NCI-H1105 (cell line): Measurements from ENCODE around the gene KCNK6.
"Not testable (repeated sequence)": the region's sequence is repeated elsewhere in the genome, so short reads cannot be mapped to it uniquely, and the experiment has no call there.

ENCODE experiments used
- DNase-seq: peaks from one replicate; lab custom pipeline; 2025; lab: John Stamatoyannopoulos, UW

Gene KCNK6

DNA sequence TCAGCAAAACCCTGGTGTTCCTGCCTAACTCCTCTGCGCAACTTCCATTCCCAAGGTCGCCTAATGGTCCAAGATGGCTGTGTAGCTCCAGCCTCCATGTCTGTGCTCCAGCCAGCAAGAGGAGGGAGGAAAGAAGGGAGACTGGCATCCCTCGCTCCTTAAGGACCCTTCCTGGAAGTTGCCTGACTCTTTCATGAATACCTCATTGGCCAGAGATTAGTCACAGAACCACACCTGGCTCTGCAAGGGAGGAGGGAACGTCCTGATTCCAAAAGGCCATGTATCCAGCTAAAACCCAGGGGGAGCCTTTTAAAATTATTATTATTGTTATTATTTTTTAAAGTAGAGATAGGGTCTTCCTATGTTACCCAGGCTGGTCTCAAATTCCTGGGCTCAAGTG lies 4.8 kb downstream of the KCNK6 start:
- no peak for DNase-seq

DNA sequence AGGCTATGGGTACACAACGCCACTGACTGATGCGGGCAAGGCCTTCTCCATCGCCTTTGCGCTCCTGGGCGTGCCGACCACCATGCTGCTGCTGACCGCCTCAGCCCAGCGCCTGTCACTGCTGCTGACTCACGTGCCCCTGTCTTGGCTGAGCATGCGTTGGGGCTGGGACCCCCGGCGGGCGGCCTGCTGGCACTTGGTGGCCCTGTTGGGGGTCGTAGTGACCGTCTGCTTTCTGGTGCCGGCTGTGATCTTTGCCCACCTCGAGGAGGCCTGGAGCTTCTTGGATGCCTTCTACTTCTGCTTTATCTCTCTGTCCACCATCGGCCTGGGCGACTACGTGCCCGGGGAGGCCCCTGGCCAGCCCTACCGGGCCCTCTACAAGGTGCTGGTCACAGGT lies 6.9 kb downstream of the KCNK6 start:
- no peak for DNase-seq

DNA sequence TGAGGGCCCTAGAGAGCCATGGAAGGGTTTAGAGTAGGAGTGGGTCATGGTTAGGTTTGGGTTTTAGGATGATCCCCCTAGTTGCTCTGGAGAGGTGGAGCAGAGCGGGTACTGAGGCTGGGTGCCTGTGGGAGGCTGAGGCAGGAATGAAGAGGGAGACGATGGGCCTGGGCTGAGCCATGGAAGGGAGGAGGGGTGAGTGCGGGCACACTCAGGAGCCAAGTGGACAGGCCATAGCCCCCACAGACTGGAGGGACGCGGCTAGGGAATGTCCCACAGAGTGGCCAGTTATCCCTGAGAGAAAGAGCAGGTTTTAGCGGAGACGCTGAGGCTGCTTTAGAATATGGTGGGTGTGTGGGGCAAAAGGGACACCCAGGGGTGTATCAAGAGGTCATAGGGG lies 10.0 kb downstream of the KCNK6 start:
- no peak for DNase-seq

DNA sequence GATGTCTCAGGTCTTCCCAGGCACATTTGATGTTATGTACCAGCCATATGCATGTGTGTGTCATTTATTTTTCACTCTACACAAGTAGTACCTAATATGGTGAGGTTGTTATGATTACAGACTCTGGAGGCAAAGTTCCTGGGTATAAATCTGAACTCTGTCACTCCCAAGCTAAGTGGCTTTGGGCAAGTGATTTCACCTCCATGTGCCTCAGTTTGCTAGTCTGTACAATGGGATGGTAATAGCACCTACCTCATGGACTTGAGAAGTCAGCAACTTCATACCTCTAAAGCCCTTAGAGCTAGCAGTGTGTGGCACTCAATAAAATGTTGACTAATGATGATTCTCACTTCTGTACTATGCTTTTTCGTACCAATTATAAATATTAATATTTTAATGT lies 12.1 kb downstream of the KCNK6 start:
- DNase-seq, result no peak

DNA sequence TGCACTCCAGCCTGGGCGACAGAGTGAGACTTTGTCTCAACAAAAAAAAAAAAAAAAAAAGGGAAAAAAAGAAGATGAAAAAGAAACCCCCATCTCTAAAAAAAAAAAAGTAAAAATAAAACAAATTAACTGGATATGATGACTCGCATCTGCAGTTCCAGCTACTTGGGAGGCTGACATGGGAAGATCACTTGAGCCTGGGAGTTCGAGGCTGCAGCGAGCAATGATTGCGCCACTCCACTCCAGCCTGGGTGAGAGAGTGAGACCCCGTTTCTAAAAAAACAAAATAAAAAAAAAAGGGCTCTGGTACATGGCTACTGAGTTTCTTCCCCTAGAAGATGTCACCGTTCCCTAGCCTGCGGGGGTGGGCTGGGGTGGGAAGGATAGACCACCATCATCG lies 13.6 kb downstream of the KCNK6 start:
- DNase-seq, result no peak

DNA sequence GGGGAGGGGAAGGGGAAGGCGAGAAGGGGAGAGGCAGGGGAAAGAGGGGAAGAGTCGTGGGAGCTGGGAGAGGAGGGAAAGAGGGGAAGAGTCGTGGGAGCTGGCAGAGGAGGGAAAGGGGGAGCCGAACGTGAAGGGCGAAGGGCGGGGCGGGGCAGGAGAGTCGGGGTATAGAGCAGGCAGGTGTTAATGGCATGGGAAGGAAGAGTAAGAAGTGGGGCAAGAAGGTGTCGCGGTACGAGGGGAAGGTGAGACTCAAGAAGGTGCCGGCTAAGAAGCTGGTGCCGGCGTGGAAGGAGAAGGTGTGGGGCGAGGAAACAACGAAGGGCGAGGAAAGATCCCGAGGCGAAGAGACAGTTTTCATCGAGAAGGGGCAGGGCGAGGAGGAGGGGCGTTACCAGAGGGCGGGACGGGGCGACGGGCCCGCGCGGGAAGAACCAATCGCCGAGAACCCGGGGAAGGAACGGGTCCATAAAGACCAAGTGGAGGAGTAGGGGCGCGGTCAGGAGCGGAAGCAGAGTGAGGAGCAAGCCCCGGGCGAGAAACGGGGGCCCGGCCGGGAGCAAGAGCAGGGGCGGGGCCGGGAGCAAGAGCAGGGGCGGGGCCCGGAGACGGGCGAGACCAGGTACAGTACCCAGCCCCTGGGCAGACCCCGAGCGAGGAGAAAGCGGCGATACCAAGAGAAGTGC lies 16.4 kb downstream of the KCNK6 start:
- peak; percentile 94 for DNase-seq

DNA sequence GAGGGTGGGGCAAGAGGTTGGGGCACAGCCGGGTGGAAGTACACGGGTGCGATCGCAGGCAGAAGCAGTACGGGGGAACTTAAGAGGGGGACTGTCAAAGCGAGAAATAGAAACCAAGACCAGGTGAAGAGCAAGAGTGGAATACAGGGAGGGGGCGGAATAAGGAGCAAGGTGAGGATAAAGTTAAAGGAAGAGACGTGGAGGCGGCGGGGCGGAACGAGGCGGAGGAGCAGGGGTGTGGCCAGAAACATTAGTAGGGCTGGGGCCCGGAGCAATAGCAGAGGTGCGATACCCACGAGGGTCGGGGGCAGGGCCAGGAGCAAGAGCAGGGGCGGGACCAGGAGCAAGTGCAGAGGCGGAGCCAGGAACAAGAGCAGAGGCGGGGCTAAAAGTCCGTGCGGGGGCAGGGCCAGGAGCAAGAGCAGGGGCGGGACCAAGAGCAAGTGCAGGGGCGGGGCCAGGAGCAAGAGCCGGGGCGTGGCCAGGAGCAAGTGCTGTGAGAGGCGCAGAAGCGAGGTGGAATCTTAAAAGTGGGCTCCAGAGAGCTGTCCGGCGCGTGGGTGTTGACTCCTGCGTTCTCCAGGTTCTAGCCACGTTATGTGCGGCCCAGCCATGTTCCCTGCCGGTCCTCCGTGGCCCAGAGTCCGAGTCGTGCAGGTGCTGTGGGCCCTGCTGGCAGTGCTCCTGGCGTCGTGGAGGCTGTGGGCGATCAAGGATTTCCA lies 17.2 kb downstream of the KCNK6 start:
- peak; percentile 93 for DNase-seq

DNA sequence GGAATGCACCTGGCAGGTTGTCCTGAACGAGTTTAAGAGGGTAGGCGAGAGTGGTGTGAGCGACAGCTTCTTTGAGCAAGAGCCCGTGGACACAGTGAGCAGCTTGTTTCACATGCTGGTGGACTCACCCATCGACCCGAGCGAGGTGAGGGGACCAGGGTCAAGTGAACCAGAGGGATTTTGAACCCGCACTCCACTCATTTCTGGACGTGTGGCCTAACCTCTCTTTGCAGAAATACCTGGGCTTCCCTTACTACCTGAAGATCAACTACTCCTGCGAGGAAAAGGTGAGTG lies 17.7 kb downstream of the KCNK6 start:
- no peak for DNase-seq

DNA sequence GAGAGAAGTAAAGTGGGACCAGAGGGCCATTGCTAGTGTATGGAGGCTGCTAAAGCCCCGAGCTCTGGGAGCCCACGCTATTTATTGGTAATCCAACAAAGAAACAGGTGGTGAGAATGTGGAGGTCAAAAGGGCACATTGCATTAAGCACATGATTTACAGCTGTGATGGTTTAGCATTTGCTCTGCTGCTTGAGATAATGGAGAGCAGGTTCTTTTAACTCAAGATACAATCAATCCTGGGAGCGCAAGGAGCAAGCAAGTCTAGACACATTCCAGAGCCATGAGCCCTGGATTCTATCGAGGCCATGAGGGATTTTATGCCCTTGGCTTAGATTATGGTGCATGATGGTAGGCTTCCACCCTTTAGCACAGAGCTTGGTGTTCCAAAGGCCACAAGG lies 19.4 kb downstream of the KCNK6 start:
- not testable (repeated sequence) for DNase-seq

DNA sequence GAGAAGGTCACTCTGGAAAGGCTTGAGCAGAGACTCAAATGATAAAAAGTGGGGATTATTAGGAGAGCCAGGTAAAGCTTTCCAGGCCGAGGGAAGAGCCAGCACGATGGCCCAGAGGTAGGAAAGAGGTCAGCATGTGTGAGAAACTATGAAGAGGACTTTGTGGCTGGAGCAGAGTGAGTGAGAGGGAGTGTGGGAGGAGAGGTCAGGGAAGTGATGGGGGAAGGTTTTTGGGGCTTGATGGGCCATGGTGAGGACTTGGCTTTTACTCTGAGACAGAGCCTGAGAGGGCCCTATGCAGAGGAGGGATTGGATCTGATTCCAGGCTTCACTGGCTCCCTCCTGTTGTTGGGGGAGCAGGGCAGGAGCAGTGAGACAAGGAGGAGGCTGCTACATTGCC lies 21.3 kb downstream of the KCNK6 start:
- DNase-seq, result no peak

DNA sequence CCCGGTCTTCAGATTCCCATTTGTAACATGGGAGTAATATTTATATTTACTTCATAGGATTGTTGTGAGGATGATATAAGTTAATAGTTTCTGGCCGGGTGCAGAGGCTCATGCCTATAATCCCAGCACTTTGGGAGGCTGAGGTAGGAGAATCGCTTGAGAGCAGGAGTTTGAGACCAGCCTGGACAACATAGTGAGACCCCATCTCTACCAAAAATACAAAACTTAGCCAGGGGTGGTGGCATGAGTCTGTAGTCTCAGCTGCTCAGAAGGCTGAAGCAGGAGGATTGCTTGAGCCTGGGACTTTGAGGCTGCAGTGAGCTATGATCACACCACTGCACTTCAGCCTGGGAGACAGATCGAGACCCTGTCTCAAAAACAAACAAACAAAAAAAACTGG lies 27.2 kb downstream of the KCNK6 start:
- DNase-seq, result no peak

DNA sequence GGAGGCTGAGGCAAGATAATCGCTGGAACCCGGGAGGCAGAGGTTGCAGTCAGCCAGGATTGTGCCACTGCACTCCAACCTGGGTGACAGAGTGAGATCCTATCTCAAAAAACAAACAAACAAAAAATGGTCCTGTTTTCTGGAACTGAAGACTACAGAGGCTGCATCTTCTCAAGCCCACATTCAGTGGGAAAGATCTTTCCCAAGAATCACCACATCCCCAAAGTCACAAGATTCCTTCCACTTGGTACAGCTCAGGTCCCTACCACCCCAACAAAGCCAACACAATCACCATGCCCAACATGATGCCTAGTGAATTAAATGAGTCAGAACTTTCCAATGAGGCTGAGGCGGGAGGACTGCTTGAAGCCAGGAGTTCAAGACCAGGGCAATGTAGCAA lies 31.2 kb downstream of the KCNK6 start:
- no peak for DNase-seq

DNA sequence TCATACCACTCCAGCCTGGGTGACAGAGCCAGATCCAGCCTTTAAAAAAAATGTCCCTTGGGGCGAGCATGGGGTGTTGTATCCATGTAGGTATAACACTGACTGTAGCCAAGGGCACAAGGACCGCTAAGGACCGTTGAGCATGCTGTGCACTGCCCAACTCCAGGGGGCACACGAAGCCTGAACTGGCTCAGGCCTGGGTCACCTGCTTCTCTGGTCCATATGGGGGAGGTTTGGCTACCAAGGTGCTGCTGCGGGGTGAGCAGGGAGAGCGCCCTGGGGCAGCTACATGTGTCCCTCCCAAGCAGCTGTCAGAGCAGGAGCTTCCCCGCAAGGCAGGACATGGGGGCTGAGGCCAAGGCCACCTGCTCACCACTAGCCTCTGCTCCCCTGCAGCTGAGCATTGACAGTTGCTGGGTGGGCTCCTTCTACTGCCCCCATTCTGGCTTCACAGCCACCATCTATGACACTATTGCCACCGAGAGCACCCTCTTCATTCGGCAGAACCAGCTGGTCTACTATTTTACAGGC lies 32.3 kb downstream of the KCNK6 start:
- no peak for DNase-seq

DNA sequence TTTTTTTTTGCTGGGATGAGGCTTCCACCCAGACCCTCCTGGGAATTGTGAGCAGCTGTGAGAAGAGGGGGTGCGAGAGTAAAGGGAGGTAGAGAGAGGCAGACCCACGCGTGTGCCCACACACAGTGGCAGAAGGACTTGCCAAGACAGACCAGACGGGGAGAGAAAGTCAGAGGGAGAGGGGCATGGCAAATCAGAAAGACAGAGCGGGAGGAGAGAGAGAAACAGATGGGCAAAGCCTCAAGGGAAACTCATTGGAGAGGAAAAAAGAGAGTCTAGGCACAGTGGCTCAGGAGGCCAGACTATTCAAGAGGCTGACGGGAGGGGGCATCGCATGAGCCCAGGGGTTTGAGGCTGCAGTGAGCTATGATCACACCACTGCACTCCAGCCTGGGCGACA lies 33.0 kb downstream of the KCNK6 start:
- DNase-seq, result no peak

DNA sequence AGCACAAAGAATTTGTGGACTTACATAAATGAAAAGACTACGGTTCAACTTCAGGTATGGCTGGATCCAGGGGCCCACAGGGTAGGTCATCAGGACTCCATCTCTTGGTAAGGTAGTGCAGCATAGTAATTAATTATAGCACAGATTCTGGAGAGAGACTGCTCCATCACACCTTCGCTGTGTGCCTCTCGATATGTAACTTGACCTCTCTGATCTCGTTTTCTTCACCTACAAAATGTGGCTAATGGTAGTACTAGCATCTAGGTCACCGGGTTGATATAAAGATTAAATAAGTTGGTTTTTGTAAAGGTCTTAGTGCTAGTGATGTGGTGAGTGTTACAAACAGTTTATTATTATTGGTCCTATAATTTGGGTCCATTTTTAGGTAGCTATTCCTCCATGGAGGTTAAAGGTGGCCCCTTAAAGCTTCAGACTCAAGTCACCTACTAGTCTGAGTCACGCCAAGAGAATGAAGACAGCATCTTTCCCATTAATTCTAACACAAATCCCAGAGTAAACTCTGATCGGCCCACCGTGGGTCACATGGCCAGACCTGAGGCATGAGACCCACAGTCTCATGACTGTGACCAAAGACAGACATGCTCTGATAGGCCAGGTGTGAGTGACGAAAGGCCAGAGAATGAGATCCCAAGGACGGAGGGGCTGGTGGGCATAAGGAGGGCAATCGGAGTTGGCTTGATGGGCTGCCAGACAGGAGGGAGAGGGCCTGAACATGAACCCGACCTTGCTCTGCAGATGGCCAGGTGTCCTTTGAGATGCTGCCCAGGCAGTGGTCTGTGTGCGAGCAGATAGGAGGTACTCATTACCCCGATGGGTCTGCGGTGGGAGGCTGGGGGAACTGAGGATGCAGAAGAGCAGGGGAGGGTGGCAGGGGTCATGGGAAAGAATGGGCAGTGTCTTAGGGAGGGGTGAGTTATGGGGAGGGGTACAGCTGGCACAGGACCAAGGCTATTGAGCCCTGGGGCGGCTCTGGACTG lies 36.4 kb downstream of the KCNK6 start:
- DNase-seq, result no peak

DNA sequence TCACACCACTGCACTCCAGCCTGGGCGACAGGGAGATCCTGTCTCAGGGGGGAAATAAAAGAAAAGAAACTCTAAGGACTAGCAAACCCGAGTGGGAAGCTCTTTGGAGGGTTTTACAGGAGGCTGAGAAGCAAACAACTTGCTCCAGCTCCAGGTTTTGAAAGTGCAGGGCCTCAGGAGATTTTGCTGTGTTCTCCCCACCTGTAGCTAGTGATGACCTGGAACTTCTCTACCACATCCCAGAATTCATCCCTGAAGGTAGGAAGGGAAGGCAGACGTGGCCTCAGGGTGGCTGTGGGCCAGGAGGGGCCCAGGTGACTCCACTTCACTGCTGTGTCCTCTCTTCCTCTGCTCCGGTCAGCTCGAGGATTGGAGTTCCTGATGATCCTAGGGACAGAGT lies 38.4 kb downstream of the KCNK6 start:
- no peak for DNase-seq

DNA sequence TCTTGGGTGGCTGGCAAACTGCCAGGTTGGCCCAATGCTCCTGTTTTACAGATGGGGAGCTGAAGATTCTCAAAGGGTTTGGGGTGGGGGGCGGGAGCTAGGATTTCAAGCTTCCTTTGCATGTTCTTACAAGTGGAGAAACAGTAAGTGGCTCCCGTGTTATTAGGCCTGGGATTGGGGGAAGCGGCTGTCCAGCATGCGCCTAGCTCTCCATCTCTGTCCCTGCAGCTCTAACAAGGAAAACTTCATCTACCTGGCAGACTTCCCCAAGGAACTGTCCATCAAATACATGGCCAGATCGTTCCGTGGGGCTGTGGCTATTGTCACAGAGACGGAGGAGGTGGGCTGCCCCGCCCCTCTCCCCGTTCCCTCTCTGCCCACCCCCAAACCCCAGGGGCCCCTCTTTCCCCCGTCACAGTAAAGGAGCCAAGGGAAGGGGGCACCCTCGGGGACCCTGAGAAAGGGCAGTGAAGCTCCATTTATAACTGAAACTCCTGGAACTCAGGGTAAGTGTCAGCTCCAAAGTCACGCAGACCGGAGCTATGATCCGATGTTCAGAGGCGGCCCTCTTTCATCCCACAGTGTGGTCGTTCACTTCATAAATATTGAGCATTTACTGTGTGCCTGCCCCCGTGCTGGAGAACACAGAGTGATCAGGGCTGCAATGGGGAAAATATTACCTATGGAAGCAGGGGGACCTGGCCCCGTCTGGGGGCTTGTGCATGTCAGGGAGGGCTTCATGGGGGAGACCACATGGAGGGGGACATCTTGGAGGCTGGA lies 39.8 kb downstream of the KCNK6 start:
- no peak for DNase-seq

DNA sequence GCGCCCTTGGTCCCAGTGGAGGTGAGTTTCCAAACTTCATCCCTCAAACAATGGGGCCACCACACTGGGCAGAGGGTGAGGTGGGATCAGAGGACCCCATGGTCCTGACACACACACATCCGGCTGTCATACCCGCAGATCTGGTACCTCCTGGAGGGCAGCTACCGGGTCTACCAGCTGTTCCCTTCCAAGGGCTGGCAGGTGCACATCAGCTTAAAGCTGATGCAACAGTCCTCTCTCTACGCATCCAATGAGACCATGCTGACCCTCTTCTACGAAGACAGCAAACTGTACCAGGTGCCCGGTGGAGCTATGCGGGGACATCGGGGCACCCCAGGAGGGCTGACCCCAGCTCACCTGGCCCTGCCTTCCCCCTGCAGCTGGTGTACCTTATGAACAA lies 40.7 kb downstream of the KCNK6 start:
- no peak for DNase-seq

DNA sequence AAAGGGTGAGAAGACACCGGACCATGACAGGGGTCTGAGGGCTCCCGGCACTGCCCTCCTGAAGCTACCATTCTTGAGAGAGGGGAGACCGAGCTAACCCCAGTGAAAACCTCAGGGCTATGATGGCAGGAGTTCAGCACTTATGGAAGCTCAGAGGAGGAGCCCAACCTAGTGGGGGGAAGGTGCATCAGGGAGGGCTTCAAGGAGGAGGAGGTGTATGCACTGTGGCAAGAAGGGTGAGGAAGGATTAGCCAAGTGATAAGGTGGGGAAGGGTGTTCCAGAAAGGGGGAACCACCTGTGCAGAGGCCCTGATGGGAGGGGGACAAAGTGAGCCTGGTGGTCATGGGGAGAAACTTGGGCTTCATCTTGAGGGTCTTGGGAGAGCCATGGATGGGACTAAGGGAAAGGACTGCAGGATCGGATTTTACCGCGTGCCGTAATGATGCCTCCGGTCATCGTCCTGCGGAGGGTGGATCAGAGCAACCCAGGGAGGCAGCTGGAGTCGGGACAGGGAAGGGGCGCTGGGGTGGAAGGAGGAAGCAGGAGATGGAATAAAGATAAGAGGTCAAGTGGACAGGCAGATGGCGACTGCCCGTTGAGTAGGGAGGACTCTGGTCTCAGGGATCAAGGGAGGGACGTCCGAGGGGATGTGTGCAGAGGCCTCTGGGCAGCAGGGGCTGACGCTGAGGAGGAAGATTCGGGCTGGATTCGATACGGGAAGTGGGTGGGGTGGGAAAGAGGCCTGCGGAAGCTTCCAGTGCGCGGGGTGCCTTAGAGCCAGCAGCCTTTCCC lies 41.4 kb downstream of the KCNK6 start:
- no peak for DNase-seq

DNA sequence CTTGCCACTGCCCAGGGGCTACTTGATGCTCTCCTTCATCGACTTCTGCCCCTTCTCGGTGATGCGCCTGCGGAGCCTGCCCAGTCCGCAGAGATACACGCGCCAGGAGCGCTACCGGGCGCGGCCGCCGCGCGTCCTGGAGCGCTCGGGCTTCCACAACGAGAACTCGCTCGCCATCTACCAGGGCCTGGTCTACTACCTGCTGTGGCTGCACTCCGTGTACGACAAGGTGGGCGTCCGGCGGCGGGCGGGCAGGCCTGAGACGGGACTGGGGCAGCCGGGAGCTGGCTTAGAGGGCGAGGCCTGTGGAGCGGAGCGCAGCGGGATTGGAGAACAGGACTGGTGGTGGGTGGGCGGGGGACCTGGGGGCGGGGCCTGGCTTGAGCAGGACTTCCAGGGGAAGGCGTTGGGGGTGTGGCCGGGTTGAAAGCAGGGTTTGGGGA lies 42.0 kb downstream of the KCNK6 start:
- DNase-seq, result peak; percentile 89
